Caco-2 (cell line): Measurements from ENCODE around the gene RTF2. TPM values are rescaled to one million over a fixed set of nuclear protein-coding genes. Genes with fewer than 3 reads are reported as not detected.

Experiments
- BruUV-seq: library from RNA; stranded (reverse); fragments of 400-500 nt; replicated peaks from 2 replicates; lab custom pipeline; 2021; lab: Mats Ljungman, UMichigan
- CTCF ChIA-PET: fragments of 300-600 bp; sonication (Branson Sonifier 250); formaldehyde crosslinking; loops from one replicate; lab custom pipeline; 2022; ENCODE audit warnings: antibody characterized with exemption; lab: Charles Lee
- POLR2A ChIA-PET: fragments of 300-600 bp; sonication (Branson Sonifier 250); formaldehyde crosslinking; loops from one replicate; lab custom pipeline; 2022; ENCODE audit warnings: antibody characterized with exemption; lab: Charles Lee
- DNase-seq, 2 experiments: peaks; one replicate each; pipeline versions ENCODE4 v3.0.0 to v3.0.0-alpha.2; 2020 to 2022
- H3K27me3 ChIP-seq: replicated peaks from 2 replicates; pipeline ENCODE4 v1.6.0; 2011; ENCODE audit warnings: low read length; ENCODE audit not compliant: control insufficient read depth, insufficient read depth
- H3K36me3 ChIP-seq: 2 replicates; pipeline ENCODE4 v1.5.1; 2011; ENCODE audit warnings: low read length; ENCODE audit not compliant: control insufficient read depth, insufficient read depth
- H3K4me1 ChIP-seq: fragments of 250-450 bp; sonication (Bioruptor Pico); 2 replicates; pipeline ENCODE4 v1.5.1; 2020; ENCODE audit warnings: mild to moderate bottlenecking
- H3K4me3 ChIP-seq: 2 replicates; pipeline ENCODE4 v1.5.1; 2011; ENCODE audit warnings: low read depth, mild to moderate bottlenecking, control low read depth, low read length
- H3K9me3 ChIP-seq: fragments of 250-450 bp; sonication (Bioruptor Pico); 2 replicates; pipeline ENCODE4 v1.5.1; 2020; ENCODE audit warnings: mild to moderate bottlenecking, moderate library complexity
- H3K27ac Mint-ChIP-seq: one replicate; pipeline ENCODE4 v1.8.0; 2022; ENCODE audit warnings: mixed read lengths; ENCODE audit not compliant: unreplicated experiment
- H3K27me3 Mint-ChIP-seq: one replicate; pipeline ENCODE4 v1.8.0; 2022; ENCODE audit warnings: mixed read lengths; ENCODE audit not compliant: insufficient read depth, unreplicated experiment
- H3K36me3 Mint-ChIP-seq: one replicate; pipeline ENCODE4 v1.8.0; 2022; ENCODE audit warnings: mild to moderate bottlenecking, mixed read lengths; ENCODE audit not compliant: insufficient read depth, unreplicated experiment
- H3K4me1 Mint-ChIP-seq: one replicate; pipeline ENCODE4 v1.8.0; 2022; ENCODE audit warnings: low read depth, mixed read lengths; ENCODE audit not compliant: unreplicated experiment
- H3K4me3 Mint-ChIP-seq: one replicate; pipeline ENCODE4 v1.8.0; 2022; ENCODE audit warnings: mild to moderate bottlenecking, moderate library complexity, mixed read lengths; ENCODE audit not compliant: unreplicated experiment
- H3K9me3 Mint-ChIP-seq: one replicate; pipeline ENCODE4 v1.8.0; 2022; ENCODE audit warnings: mixed read lengths; ENCODE audit not compliant: unreplicated experiment
- CTCF ChIP-seq, 2 experiments: fragments of 200-600 bp in 1 of 2; IDR thresholded peaks; 1 replicate in 1 of 2; 2 replicates in 1 of 2; pipeline versions ENCODE4 v1.5.1 to v1.8.0; 2011 to 2022; ENCODE audit warnings: antibody characterized with exemption in 1 of 2, control low read depth in 1 of 2, inconsistent platforms in 1 of 2, low read depth in 1 of 2, low read length in 1 of 2, mild to moderate bottlenecking in 1 of 2, moderate library complexity in 1 of 2; ENCODE audit not compliant: insufficient read depth in 1 of 2, severe bottlenecking in 1 of 2, unreplicated experiment in 1 of 2
- intact Hi-C: fragments of 100-400 bp; cut with micrococcal nuclease; formaldehyde crosslinking; loops from one replicate; pipeline ENCODE4 v1.10.0; 2022; ENCODE audit not compliant: unreplicated experiment
- total RNA-seq: library from RNA; stranded (reverse); gene quantifications from 2 replicates; pipeline ENCODE4 v1.2.3, GENCODE V29; 2022

The RTF2 gene
- total RNA-seq, 1 experiment from 2014 or later = 157 TPM

GRCh38 chr20:56483970-56484369, 15.5 kb downstream of the RTF2 start:
- H3K4me1 Mint-ChIP-seq = no peaks in the 10 kb centered on the region
- H3K27me3 ChIP-seq = no peaks in the 10 kb centered on the region
- no peaks in the 10 kb centered on the region for H3K4me1 ChIP-seq
- no peak overlapping the region for H3K4me3 ChIP-seq
- ChIA-PET CTCF (no interaction called here), POLR2A (no interaction called here)
- H3K9me3 Mint-ChIP-seq = no peaks in the 10 kb centered on the region
- no peak overlapping the region for H3K4me3 Mint-ChIP-seq
- H3K36me3 ChIP-seq = peaks cover 9% of the 10 kb centered on the region; the same call in 1 of the 2 replicates
- intact Hi-C loops = no loop called here
- peaks cover 71% of the 10 kb centered on the region for H3K36me3 Mint-ChIP-seq
- H3K27me3 Mint-ChIP-seq = no peaks in the 10 kb centered on the region
- BruUV-seq = no TSS peak
- H3K27ac Mint-ChIP-seq = no peak overlapping the region
- TF ChIP-seq CTCF (IDR thresholded peaks at IDR 0.05; ENCODE audit: insufficient read depth in 1 of 2, low read depth in 1 of 2, low read length in 1 of 2, severe bottlenecking in 1 of 2, unreplicated experiment in 1 of 2) = no peak
- no peaks in the 10 kb centered on the region for H3K9me3 ChIP-seq
- DNase-seq = no peak

- DNase-seq = no peak
- no peaks in the 10 kb centered on the region for H3K4me1 Mint-ChIP-seq
- H3K9me3 ChIP-seq = no peaks in the 10 kb centered on the region
- BruUV-seq = no TSS peak
- H3K27ac Mint-ChIP-seq = no peak overlapping the region
- ChIA-PET POLR2A (no interaction called here), CTCF (no interaction called here)
- no peak overlapping the region for H3K4me3 Mint-ChIP-seq
- no peak for TF ChIP-seq CTCF (IDR thresholded peaks at IDR 0.05; ENCODE audit: insufficient read depth in 1 of 2, low read depth in 1 of 2, low read length in 1 of 2, severe bottlenecking in 1 of 2, unreplicated experiment in 1 of 2)
- no peaks in the 10 kb centered on the region for H3K9me3 Mint-ChIP-seq
- H3K36me3 ChIP-seq = peaks cover 7% of the 10 kb centered on the region; the same call in 1 of the 2 replicates
- H3K27me3 Mint-ChIP-seq = no peaks in the 10 kb centered on the region
- no peaks in the 10 kb centered on the region for H3K4me1 ChIP-seq
- H3K27me3 ChIP-seq = no peaks in the 10 kb centered on the region
- H3K36me3 Mint-ChIP-seq = peaks cover 69% of the 10 kb centered on the region
- intact Hi-C loops = no loop called here
- H3K4me3 ChIP-seq = no peak overlapping the region
Observed at GRCh38 chr20:56487216-56487615, 18.8 kb downstream of the RTF2 start.

- Histone ChIP-seq H3K36me3 (peaks cover 7% of the 10 kb centered on the region; the same call in 1 of the 2 replicates), H3K9me3 (no peaks in the 10 kb centered on the region), H3K27me3 (no peaks in the 10 kb centered on the region), H3K4me3 (no peak overlapping the region), H3K4me1 (no peaks in the 10 kb centered on the region)
- ChIA-PET POLR2A (no interaction called here), CTCF (no interaction called here)
- intact Hi-C loops = no loop called here
- no peak for DNase-seq
- Mint-ChIP-seq H3K9me3 (no peaks in the 10 kb centered on the region), H3K36me3 (peaks cover 64% of the 10 kb centered on the region), H3K4me1 (no peaks in the 10 kb centered on the region), H3K4me3 (no peak overlapping the region), H3K27me3 (no peaks in the 10 kb centered on the region), H3K27ac (no peak overlapping the region)
- TF ChIP-seq CTCF (IDR thresholded peaks at IDR 0.05; ENCODE audit: insufficient read depth in 1 of 2, low read depth in 1 of 2, low read length in 1 of 2, severe bottlenecking in 1 of 2, unreplicated experiment in 1 of 2) = no peak
- no TSS peak for BruUV-seq
Observed at GRCh38 chr20:56488566-56488965, 20.1 kb downstream of the RTF2 start.
